ENCODE measurements around the gene KRTAP9-8.
"Not testable (repeated sequence)": the region's sequence is repeated elsewhere in the genome, so short reads cannot be mapped to it uniquely, and the experiment has no call there.

KRTAP9-8 gene

GRCh38 chr17:41255381-41256290 is 17.8 kb downstream of the KRTAP9-8 start, which contains the start of gene KRTAP9-9:
TSS of gene KRTAP9-9 (plus strand) at chr17:41255384.
- not testable (repeated sequence) for DNase-seq (ENCODE audit: extremely low read depth in 1 of 2, low read depth in 1 of 2)

GRCh38 chr17:41256291-41256685 is 18.5 kb downstream of the KRTAP9-8 start:
- DNase-seq (ENCODE audit: extremely low read depth in 1 of 2, low read depth in 1 of 2) = no peak

- no peak for DNase-seq (ENCODE audit: extremely low read depth in 1 of 2, low read depth in 1 of 2)
Observed at GRCh38 chr17:41258406-41258805, 20.6 kb downstream of the KRTAP9-8 start.

- no peak for DNase-seq (ENCODE audit: extremely low read depth in 1 of 2, low read depth in 1 of 2)
Observed at GRCh38 chr17:41263212-41263611, 25.4 kb downstream of the KRTAP9-8 start.

GRCh38 chr17:41264599-41264998 is 26.8 kb downstream of the KRTAP9-8 start:
- DNase-seq (ENCODE audit: extremely low read depth in 1 of 2, low read depth in 1 of 2) = no peak

- no peak for DNase-seq (ENCODE audit: extremely low read depth in 1 of 2, low read depth in 1 of 2)
Observed at GRCh38 chr17:41265078-41265477, 27.3 kb downstream of the KRTAP9-8 start, which contains the start of gene KRTAP9-6. TSS of gene KRTAP9-6 (plus strand) at chr17:41265378. CDS start at chr17:41265378, 0 bp downstream.

GRCh38 chr17:41267711-41268110 is 29.9 kb downstream of the KRTAP9-8 start:
- DNase-seq (ENCODE audit: extremely low read depth in 1 of 2, low read depth in 1 of 2) = no peak

- DNase-seq (ENCODE audit: extremely low read depth in 1 of 2, low read depth in 1 of 2) = not testable (repeated sequence)
Observed at GRCh38 chr17:41271323-41271722, 33.5 kb downstream of the KRTAP9-8 start.

- DNase-seq (ENCODE audit: extremely low read depth in 1 of 2, low read depth in 1 of 2) = no peak
Observed at GRCh38 chr17:41271858-41272257, 34.1 kb downstream of the KRTAP9-8 start.

GRCh38 chr17:41275648-41276190 is 37.9 kb downstream of the KRTAP9-8 start, which contains the start of gene KRTAP9-7:
TSS of gene KRTAP9-7 (plus strand) at chr17:41275698. CDS start at chr17:41275698, 0 bp downstream.
- DNase-seq (ENCODE audit: extremely low read depth in 1 of 2, low read depth in 1 of 2) = not testable (repeated sequence)

- no peak for DNase-seq (ENCODE audit: extremely low read depth in 1 of 2, low read depth in 1 of 2)
Observed at GRCh38 chr17:41278176-41278955, 40.6 kb downstream of the KRTAP9-8 start.

- DNase-seq (ENCODE audit: extremely low read depth in 1 of 2, low read depth in 1 of 2) = no peak
Observed at GRCh38 chr17:41284043-41284442, 46.2 kb downstream of the KRTAP9-8 start.

- DNase-seq (ENCODE audit: extremely low read depth in 1 of 2, low read depth in 1 of 2) = no peak
Observed at GRCh38 chr17:41284546-41284945, 46.7 kb downstream of the KRTAP9-8 start.

GRCh38 chr17:41287050-41287449 is 49.3 kb downstream of the KRTAP9-8 start:
- DNase-seq (ENCODE audit: extremely low read depth in 1 of 2, low read depth in 1 of 2) = no peak
